ENCODE measurements around the gene ATRIP.

Gene ATRIP

GRCh38 chr3:48501196-48501595 lies 54.7 kb downstream of the ATRIP start:
- no peak overlapping the region for H3K4me3 ChIP-seq (ENCODE audit: low read length)
- DNase-seq (ENCODE audit: low read depth): no peak
- TF ChIP-seq, protein P1, sequence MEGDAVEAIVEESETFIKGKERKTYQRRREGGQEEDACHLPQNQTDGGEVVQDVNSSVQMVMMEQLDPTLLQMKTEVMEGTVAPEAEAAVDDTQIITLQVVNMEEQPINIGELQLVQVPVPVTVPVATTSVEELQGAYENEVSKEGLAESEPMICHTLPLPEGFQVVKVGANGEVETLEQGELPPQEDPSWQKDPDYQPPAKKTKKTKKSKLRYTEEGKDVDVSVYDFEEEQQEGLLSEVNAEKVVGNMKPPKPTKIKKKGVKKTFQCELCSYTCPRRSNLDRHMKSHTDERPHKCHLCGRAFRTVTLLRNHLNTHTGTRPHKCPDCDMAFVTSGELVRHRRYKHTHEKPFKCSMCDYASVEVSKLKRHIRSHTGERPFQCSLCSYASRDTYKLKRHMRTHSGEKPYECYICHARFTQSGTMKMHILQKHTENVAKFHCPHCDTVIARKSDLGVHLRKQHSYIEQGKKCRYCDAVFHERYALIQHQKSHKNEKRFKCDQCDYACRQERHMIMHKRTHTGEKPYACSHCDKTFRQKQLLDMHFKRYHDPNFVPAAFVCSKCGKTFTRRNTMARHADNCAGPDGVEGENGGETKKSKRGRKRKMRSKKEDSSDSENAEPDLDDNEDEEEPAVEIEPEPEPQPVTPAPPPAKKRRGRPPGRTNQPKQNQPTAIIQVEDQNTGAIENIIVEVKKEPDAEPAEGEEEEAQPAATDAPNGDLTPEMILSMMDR (conservative IDR thresholded peaks at IDR 0.05; ENCODE audit: low read length): no peak

- no peak for DNase-seq (ENCODE audit: low read depth)
- no peak overlapping the region for H3K4me3 ChIP-seq (ENCODE audit: low read length)
- TF ChIP-seq, protein P1 (conservative IDR thresholded peaks at IDR 0.05; ENCODE audit: low read length): no peak
Observed at GRCh38 chr3:48502121-48502520, 55.6 kb downstream of the ATRIP start.

DNA sequence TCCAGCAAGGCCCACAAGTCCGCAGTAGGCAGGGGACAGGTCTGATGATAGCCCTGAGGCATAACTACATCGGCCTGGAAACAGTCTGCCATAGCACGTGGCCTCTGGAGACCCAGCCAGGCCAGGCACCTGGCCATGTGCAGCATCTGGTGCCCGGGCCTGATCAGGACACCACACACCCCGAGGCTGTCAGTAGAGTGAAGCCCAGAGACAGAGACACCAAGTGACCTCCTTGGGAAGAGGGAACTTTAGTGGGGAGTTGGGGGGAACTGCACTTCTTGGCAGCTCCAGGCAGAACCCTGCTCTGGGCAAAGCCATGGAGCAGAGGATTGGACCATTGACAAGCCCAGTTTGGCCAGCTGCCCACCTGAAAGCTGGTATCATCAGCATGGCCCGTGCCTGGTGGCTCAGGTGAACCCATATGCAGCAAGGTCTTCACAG lies 56.2 kb downstream of the ATRIP start:
- TF ChIP-seq, protein P1 (conservative IDR thresholded peaks at IDR 0.05; ENCODE audit: low read length): no peak
- peak; percentile 16 for DNase-seq (ENCODE audit: low read depth)
- H3K4me3 ChIP-seq (ENCODE audit: low read length): peak overlapping the region; percentile 82

GRCh38 chr3:48503401-48504050 lies 57.0 kb downstream of the ATRIP start:
- TF ChIP-seq, protein P1 (conservative IDR thresholded peaks at IDR 0.05; ENCODE audit: low read length): no peak
- peak; percentile 40 for DNase-seq (ENCODE audit: low read depth)
- peak overlapping the region; percentile 82 for H3K4me3 ChIP-seq (ENCODE audit: low read length)

DNA sequence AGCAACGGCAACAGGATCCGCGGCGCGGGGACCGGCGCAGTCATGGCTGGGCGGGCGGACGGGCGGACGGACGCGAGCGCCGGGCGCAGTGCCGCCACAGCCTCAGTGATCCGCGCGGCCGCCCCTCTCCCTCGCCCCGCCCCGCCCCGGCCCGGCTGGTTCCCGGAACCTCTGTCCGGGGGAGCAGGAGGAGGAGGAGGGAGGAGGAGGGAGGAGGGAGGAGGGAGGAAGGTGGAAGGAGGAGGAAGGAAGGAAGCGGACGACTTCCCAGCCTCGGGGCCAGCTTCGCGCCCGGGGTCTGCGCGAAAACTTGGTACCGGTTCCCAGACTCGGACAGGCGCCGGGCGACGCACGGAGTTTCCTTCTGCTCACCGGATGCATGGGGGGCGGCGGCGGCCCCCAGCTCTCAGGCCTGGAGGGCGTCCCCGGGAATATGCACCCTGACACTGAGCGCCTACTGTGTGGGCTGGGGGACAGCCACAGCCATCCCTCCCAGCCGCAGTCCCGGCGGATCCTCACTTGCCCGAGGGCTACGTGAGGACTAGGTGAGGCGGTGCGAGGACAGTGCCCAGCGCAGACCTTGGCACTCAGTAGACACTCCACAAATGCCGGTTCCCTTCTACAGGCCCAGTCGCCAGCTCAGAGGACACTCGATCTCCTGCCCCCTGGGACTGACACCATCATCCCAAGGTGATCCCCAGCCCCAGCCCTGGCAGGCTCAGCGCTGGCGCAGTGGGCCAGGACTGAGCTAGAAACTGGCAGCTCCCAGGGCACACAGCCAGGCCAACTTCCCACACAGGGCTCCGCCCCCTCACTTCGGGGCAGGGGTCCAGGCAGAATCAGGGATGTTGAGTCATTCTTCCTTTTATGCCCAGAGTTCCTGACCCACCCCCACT lies 57.8 kb downstream of the ATRIP start, which contains the start of gene SHISA5:
Gene SHISA5, minus strand, starts transcription at position 124 of the 896 bp plus-strand sequence. Its CDS starts 80 bp downstream, at position 44.
- TF ChIP-seq, protein P1 (conservative IDR thresholded peaks at IDR 0.05; ENCODE audit: low read length): no peak
- peak within 1 kb of the TSS; percentile 82 for H3K4me3 ChIP-seq (ENCODE audit: low read length)
- DNase-seq (ENCODE audit: low read depth): peak; percentile 69

GRCh38 chr3:48505146-48505545 lies 58.6 kb downstream of the ATRIP start:
- TF ChIP-seq, protein P1 (conservative IDR thresholded peaks at IDR 0.05; ENCODE audit: low read length): no peak
- H3K4me3 ChIP-seq (ENCODE audit: low read length): no peak overlapping the region; the same call in 1 of the 2 replicates
- no peak for DNase-seq (ENCODE audit: low read depth)

All from AG10803 (cell line).